Sigmoid colon (tissue), 7 donors: ENCODE measurements around the gene CCDC171. TPM values are rescaled to one million over a fixed set of nuclear protein-coding genes. Genes with fewer than 3 reads are reported as not detected.

Experiments
- DNase-seq: peaks from one replicate; pipeline ENCODE4 v3.0.0-alpha.2; 2019
- H3K27ac ChIP-seq, 4 donors: fragments of 200-600 bp; sonication (generic); one replicate each; pipeline ENCODE4 v1.5.1; 2016 to 2019; ENCODE audit warnings: mild to moderate bottlenecking in 1 of 4
- H3K27me3 ChIP-seq, 3 donors: fragments of 200-600 bp; sonication (generic); one replicate each; pipeline ENCODE4 v1.5.1; 2019; ENCODE audit warnings: mild to moderate bottlenecking in 1 of 3
- H3K36me3 ChIP-seq, 4 donors: fragments of 200-600 bp; sonication (generic); one replicate each; pipeline ENCODE4 v1.5.1; 2016 to 2019
- H3K4me1 ChIP-seq, 4 donors: fragments of 200-600 bp; sonication (generic); one replicate each; pipeline ENCODE4 v1.5.1; 2017 to 2019
- H3K4me3 ChIP-seq, 4 donors: fragments of 200-600 bp; sonication (generic); one replicate each; pipeline ENCODE4 v1.5.1; 2017 to 2019; ENCODE audit warnings: mild to moderate bottlenecking in 2 of 4, moderate library complexity in 1 of 4
- H3K9me3 ChIP-seq, 4 donors: fragments of 200-600 bp in 3 of 4; sonication (generic) in 3 of 4; one replicate each; pipeline versions ENCODE4 v1.5.1 to v1.6.1; 2013 to 2019
- CTCF ChIP-seq, 4 experiments: fragments of 450-650 bp in 3 of 4; fragments of 200-600 bp in 1 of 4; IDR thresholded peaks; one replicate each; pipeline ENCODE4 v1.5.1; 2016 to 2019; ENCODE audit warnings: antibody characterized with exemption in 4 of 4, mild to moderate bottlenecking in 3 of 4, moderate library complexity in 2 of 4
- EP300 ChIP-seq, 4 donors: sonication (generic); formaldehyde crosslinking; IDR thresholded peaks; one replicate each; pipeline ENCODE4 v1.6.1; 2017; ENCODE audit warnings: antibody characterized with exemption in 4 of 4
- POLR2A ChIP-seq, 2 donors: fragments of 450-650 bp; IDR thresholded peaks; one replicate each; pipeline ENCODE4 v1.6.1; 2016; ENCODE audit warnings: antibody characterized with exemption in 2 of 2, mild to moderate bottlenecking in 2 of 2, moderate library complexity in 2 of 2
- POLR2AphosphoS5 ChIP-seq, 4 donors: sonication (generic); formaldehyde crosslinking; IDR thresholded peaks; one replicate each; pipeline ENCODE4 v1.6.1; 2017; ENCODE audit warnings: antibody characterized with exemption in 4 of 4
- WGBS, 2 donors: extraction: QIAGEN DNeasy Blood & Tissue Kit; methylation state at CpG; one replicate each; pipeline ENCODE4 v1.1.7; 2013; 5-methylcytosine and 5-hydroxymethylcytosine counted together
- intact Hi-C: fragments of 100-400 bp; cut with DNase I; formaldehyde crosslinking; loops from one replicate; pipeline ENCODE4 v1.15.1; 2023
- polyA plus RNA-seq, 3 donors: library from polyadenylated mRNA; stranded (reverse); fragments of 200-250 nt; gene quantifications; one replicate each; pipeline ENCODE4 v1.2.3, GENCODE V29; 2013
- total RNA-seq, 4 donors: library from RNA; depleted of rRNA; stranded (reverse); fragments of >200 nt; gene quantifications; one replicate each; pipeline ENCODE4 v1.1.0, GENCODE V29; 2016
- donor health status: healthy with polysubstance abuse.
- donor health status: Bipolar disorder and iron deficiency.
- donor health status: healthy.

CCDC171 gene
- total and polyA plus RNA-seq, 7 donors: 0.46 to 6.1 (median 2.9) TPM

- no peak for DNase-seq
- TF ChIP-seq CTCF (IDR thresholded peaks at IDR 0.05) (peak in 3 of 4 experiments; percentile 56 to 84 (median 56)), POLR2A (IDR thresholded peaks at IDR 0.05) (no peak), POLR2AphosphoS5 (IDR thresholded peaks at IDR 0.05) (no peak), EP300 (IDR thresholded peaks at IDR 0.05) (no peak)
Measured at GRCh38 chr9:15606643-15607472, 54.0 kb downstream of the CCDC171 start.

DNA sequence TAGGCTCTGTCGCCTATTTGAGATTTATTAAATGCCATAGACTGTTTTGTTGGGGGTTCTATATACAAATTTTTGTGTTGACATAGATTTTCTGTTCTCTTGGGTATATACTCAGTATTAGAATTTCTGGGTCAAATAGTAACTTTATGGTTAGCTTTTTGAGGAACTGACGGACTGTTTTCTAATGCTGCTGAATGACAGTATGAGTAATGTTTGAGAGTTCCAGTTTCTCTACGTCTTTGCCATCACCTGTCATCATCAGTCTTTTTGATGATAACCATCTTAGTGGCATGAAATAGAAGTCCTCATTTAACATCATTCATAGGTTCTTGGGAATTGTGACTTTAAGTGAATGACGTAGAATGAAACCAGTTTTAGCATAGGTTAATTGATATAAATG lies 60.1 kb downstream of the CCDC171 start:
- Histone ChIP-seq H3K27me3 (no peaks in the 10 kb centered on the region), H3K4me3 (no peak overlapping the region), H3K9me3 (no peaks in the 10 kb centered on the region), H3K4me1 (no peaks in the 10 kb centered on the region), H3K36me3 (no peaks in the 10 kb centered on the region), H3K27ac (no peak overlapping the region)
- TF ChIP-seq EP300 (IDR thresholded peaks at IDR 0.05) (no peak), CTCF (IDR thresholded peaks at IDR 0.05) (no peak)
- no peak for DNase-seq
- intact Hi-C loops: no loop called here
- 87 to 88% methylated on average over 4 of the region's 4 CpGs for WGBS, 2 donors

More at GRCh38 chr9:15606643-15607472, 54.0 kb downstream of the CCDC171 start:
- H3K4me3 ChIP-seq: no peak overlapping the region
- H3K27me3 ChIP-seq: no peaks in the 10 kb centered on the region
- H3K9me3 ChIP-seq: no peaks in the 10 kb centered on the region
- intact Hi-C loops: loop anchor here (1.0 to 2.0 kb wide), 2 partner anchors 97 to 396 kb away; partner anchors contain the start of gene PSIP1
- no peak overlapping the region for H3K27ac ChIP-seq
- 34 to 40% methylated on average over 2 of the region's 2 CpGs for WGBS, 2 donors
- H3K4me1 ChIP-seq: peaks cover 0 to 3% (median 0%) of the 10 kb centered on the region in 4 donors
- H3K36me3 ChIP-seq: no peaks in the 10 kb centered on the region

DNA sequence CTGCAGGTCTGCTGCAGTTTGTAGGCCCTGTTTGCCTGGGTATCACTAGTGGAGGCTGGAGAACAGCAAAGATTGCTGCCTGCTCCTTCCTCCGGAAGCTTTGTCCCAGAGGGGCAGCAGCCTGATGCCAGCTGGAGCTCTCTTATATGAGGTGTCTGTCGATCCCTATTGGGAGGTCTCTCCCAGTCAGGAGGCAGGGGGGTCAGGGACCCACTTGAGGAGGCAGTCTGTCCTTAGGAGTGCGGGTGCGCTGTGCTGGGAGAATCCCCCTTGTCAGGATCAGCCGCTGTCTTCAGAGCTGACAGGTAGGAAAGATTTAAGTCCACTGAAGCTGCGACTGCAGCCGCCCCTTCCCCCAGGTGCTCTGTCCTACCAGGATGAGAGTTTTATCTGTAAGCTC lies 64.9 kb downstream of the CCDC171 start:
- intact Hi-C loops: no loop called here
- TF ChIP-seq POLR2A (IDR thresholded peaks at IDR 0.05) (no peak), CTCF (IDR thresholded peaks at IDR 0.05) (no peak), POLR2AphosphoS5 (IDR thresholded peaks at IDR 0.05) (no peak), EP300 (IDR thresholded peaks at IDR 0.05) (no peak)
- DNase-seq: no peak
- Histone ChIP-seq H3K27me3 (no peaks in the 10 kb centered on the region), H3K4me1 (no peaks in the 10 kb centered on the region), H3K27ac (no peak overlapping the region), H3K36me3 (no peaks in the 10 kb centered on the region), H3K9me3 (no peaks in the 10 kb centered on the region), H3K4me3 (no peak overlapping the region)
- WGBS, 2 donors: 94 to 96% methylated on average over 7 of the region's 7 CpGs

- no peak for DNase-seq
- no peaks in the 10 kb centered on the region for H3K36me3 ChIP-seq
- H3K4me3 ChIP-seq: no peak overlapping the region
- intact Hi-C loops: no loop called here
- no peak overlapping the region for H3K27ac ChIP-seq
- TF ChIP-seq POLR2AphosphoS5 (IDR thresholded peaks at IDR 0.05) (no peak), EP300 (IDR thresholded peaks at IDR 0.05) (no peak)
- 94 to 95% methylated on average over 18 of the region's 18 CpGs for WGBS, 2 donors
- H3K4me1 ChIP-seq: no peaks in the 10 kb centered on the region
- no peaks in the 10 kb centered on the region for H3K9me3 ChIP-seq
- H3K27me3 ChIP-seq: no peaks in the 10 kb centered on the region
Measured at GRCh38 chr9:15618540-15619331, 65.9 kb downstream of the CCDC171 start.

DNA sequence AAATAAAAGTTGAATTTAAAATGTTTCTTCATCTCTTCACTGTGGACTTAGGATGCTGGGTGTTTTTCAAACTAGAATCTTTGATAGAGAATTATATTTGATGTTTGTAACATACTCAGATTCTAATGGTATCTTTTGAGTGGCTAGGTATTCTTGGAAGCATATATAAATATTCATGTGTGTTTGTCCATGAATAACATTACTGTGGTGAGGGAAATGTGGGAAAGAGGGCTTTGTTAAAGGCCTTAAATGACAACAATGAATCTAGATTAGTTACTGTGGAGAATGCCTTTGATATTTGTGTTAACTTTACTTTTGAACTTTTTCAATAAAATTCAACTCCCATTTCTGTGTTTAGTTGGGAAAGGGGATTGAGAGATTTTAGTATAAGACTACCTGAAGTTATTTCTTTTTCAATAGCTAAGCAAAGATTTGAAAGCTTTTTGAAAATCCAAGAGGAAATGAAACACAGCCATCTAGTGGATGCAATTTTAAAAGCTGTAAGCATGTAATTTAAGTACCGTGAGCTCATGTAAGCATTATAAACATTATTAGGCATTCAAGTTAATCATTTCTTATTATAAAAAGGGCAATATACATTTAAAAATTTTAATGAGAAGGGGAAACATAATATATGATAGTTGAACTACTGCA lies 69.6 kb downstream of the CCDC171 start:
- Histone ChIP-seq H3K4me1 (no peaks in the 10 kb centered on the region), H3K4me3 (no peak overlapping the region), H3K36me3 (no peaks in the 10 kb centered on the region), H3K27me3 (no peaks in the 10 kb centered on the region), H3K27ac (no peak overlapping the region), H3K9me3 (no peaks in the 10 kb centered on the region)
- no peak for DNase-seq
- TF ChIP-seq CTCF (IDR thresholded peaks at IDR 0.05): no peak
- no peak for TF ChIP-seq POLR2AphosphoS5 (IDR thresholded peaks at IDR 0.05)
- intact Hi-C loops: no loop called here
- 13 to 46% methylated on average over 1 of the region's 1 CpG for WGBS, 2 donors
